ENCODE results near the gene ZNF791. TPM values are rescaled to one million over a fixed set of nuclear protein-coding genes. Genes with fewer than 3 reads are reported as not detected.
"Not testable (repeated sequence)": the region's sequence is repeated elsewhere in the genome, so short reads cannot be mapped to it uniquely, and the experiment has no call there.

Gene ZNF791
- total RNA-seq, 5 donors from 2014 or later (not counting 1 experiment from before 2014, with no cell fraction given) = 33.4 to 54.6 (median 43.9) TPM

DNA sequence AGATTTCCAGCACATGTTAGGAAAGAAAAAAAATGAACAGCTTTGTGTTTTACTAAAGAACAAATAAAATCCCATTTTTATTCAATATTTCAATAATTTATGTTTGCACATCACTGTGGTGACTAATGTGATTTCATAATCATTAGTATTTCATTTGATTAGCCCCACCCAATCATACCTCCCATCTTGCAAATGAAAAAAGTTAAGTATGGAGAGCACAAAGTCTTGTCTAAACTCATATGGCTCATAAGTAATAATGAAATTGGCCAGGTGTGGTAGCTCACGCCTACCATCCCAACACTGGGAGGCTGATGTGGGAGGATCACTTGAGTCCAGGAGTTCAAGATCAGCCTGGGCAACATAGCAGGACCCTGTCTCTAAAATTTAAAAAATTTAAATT is 3.9 kb upstream of the ZNF791 start:
- ATAC-seq (replicated peaks in 1 of 4) (no peak), DNase-seq (no peak)
- no peaks in the 10 kb centered on the region for H3K9me3 ChIP-seq
- ChIA-PET POLR2A (no interaction called here), CTCF (interaction anchor here in 1 of 2 donors (0.7 kb wide), 1 partner anchor 807 kb away, joined by 3 read pairs; no protein-coding TSS in a partner anchor)
- peaks cover 11 to 35% of the 10 kb centered on the region in 2 experiments for H3K4me1 ChIP-seq (ENCODE audit: control insufficient read depth in 1 of 2, extremely low read depth in 1 of 2, insufficient read depth in 2 of 2, low read length in 2 of 2)
- H3K27ac ChIP-seq (ENCODE audit: low read length) = no peak overlapping the region
- WGBS (ENCODE audit: insufficient coverage) = no CpG with 5 or more reads among the region's 1 CpG
- peaks cover 0 to 20% of the 10 kb centered on the region in 2 donors for H3K36me3 ChIP-seq (ENCODE audit: control insufficient read depth in 2 of 2, extremely low read depth in 1 of 2, insufficient read depth in 1 of 2, low read length in 1 of 2)
- H3K36me3 Mint-ChIP-seq = peaks cover 6% of the 10 kb centered on the region
- H3K27ac Mint-ChIP-seq = no peak overlapping the region
- no peak overlapping the region for H3K4me3 Mint-ChIP-seq
- no peak overlapping the region for H3K4me3 ChIP-seq (ENCODE audit: control insufficient read depth in 1 of 2, extremely low read depth in 1 of 2, low read length in 1 of 2)
- H3K27me3 Mint-ChIP-seq = no peaks in the 10 kb centered on the region
- no peaks in the 10 kb centered on the region for H3K9me3 Mint-ChIP-seq
- no peaks in the 10 kb centered on the region for H3K27me3 ChIP-seq (replicated peaks in 1 of 2; ENCODE audit: control insufficient read depth in 2 of 2, extremely low read depth in 1 of 2, insufficient read depth in 2 of 2, low read length in 1 of 2)
- peaks cover 30 to 39% (median 33%) of the 10 kb centered on the region in 3 donors for H3K4me1 Mint-ChIP-seq

DNA sequence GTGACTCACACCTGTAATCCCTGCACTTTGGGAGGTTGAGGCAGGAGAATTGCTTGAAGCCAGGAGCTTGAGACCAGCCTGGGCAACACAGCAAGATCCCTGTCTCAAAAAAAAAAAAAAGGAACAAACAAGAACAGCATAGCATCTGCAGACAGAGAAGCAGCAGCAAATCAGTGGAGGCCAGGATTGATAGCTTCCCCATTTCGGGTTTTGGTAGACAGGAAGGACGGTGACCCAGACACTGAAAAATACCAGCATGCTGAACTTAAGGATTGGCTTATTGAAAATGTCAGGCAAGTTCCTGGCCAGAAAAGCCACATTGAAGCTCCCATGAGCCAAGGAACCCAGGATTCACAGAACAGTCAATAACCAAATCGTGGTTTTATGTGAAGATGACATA is 3.1 kb upstream of the ZNF791 start:
- Histone ChIP-seq H3K36me3 (ENCODE audit: control insufficient read depth in 2 of 2, extremely low read depth in 1 of 2, insufficient read depth in 1 of 2, low read length in 1 of 2) (peaks cover 0 to 20% of the 10 kb centered on the region in 2 donors), H3K27me3 (replicated peaks in 1 of 2; ENCODE audit: control insufficient read depth in 2 of 2, extremely low read depth in 1 of 2, insufficient read depth in 2 of 2, low read length in 1 of 2) (no peaks in the 10 kb centered on the region), H3K9me3 (no peaks in the 10 kb centered on the region), H3K27ac (ENCODE audit: low read length) (no peak overlapping the region), H3K4me1 (ENCODE audit: control insufficient read depth in 1 of 2, extremely low read depth in 1 of 2, insufficient read depth in 2 of 2, low read length in 2 of 2) (peaks cover 11 to 42% of the 10 kb centered on the region in 2 experiments), H3K4me3 (ENCODE audit: control insufficient read depth in 1 of 2, extremely low read depth in 1 of 2, low read length in 1 of 2) (no peak overlapping the region)
- 100% methylated on average over 2 of the region's 3 CpGs for WGBS (ENCODE audit: insufficient coverage)
- CTCF ChIA-PET = no interaction called here
- Mint-ChIP-seq H3K27me3 (no peaks in the 10 kb centered on the region), H3K27ac (no peak overlapping the region), H3K36me3 (peaks cover 6% of the 10 kb centered on the region), H3K9me3 (no peaks in the 10 kb centered on the region), H3K4me1 (peaks cover 31 to 40% (median 37%) of the 10 kb centered on the region in 3 donors), H3K4me3 (no peak overlapping the region)
- DNase-seq (no peak), ATAC-seq (replicated peaks in 1 of 4) (no peak)
- POLR2A ChIA-PET = no interaction called here

DNA sequence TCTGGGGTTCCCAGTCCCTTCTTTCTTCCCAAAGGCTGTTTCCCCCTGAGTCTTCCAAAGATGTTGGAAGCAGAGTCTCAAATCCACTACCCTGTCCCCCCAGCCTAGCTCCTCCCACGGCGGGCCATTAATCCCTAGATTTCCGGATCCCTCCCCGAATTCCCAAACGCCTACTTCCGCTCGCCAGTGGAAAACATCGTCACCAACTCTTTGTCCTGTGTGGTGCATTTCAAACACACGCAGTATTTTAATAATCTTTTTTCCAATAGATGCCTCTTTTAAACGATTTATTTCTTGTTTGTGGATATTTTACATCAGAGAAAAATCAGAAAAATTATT is 610 bp downstream of the ZNF791 start:
- Histone ChIP-seq H3K27ac (ENCODE audit: low read length) (peak overlapping the region; percentile 95), H3K9me3 (no peaks in the 10 kb centered on the region), H3K27me3 (replicated peaks in 1 of 2; ENCODE audit: control insufficient read depth in 2 of 2, extremely low read depth in 1 of 2, insufficient read depth in 2 of 2, low read length in 1 of 2) (no peaks in the 10 kb centered on the region), H3K36me3 (ENCODE audit: control insufficient read depth in 2 of 2, extremely low read depth in 1 of 2, insufficient read depth in 1 of 2, low read length in 1 of 2) (peaks cover 0 to 23% of the 10 kb centered on the region in 2 donors), H3K4me3 (ENCODE audit: control insufficient read depth in 1 of 2, extremely low read depth in 1 of 2, low read length in 1 of 2) (peak overlapping the region; percentile 98 to 100), H3K4me1 (ENCODE audit: control insufficient read depth in 1 of 2, extremely low read depth in 1 of 2, insufficient read depth in 2 of 2, low read length in 2 of 2) (peaks cover 23 to 58% of the 10 kb centered on the region in 2 experiments)
- POLR2A ChIA-PET = interaction anchor here in 1 of 2 donors (0.7 kb wide), 1 partner anchor 22 kb away, joined by 6 read pairs; no protein-coding TSS in a partner anchor
- DNase-seq (no peak), ATAC-seq (replicated peaks in 1 of 4) (no peak)
- Mint-ChIP-seq H3K36me3 (peaks cover 15% of the 10 kb centered on the region), H3K9me3 (no peaks in the 10 kb centered on the region), H3K27me3 (no peaks in the 10 kb centered on the region), H3K4me3 (peak overlapping the region; percentile 99 to 100 (median 99)), H3K27ac (peak overlapping the region; percentile 98 to 99), H3K4me1 (peaks cover 49 to 56% (median 54%) of the 10 kb centered on the region in 3 donors)
- CTCF ChIA-PET = interaction anchor here in 1 of 2 donors (2.0 kb wide), 1 partner anchor 29 kb away, joined by 11 read pairs; no protein-coding TSS in a partner anchor
- 0% methylated on average over 1 of the region's 10 CpGs for WGBS (ENCODE audit: insufficient coverage)

DNA sequence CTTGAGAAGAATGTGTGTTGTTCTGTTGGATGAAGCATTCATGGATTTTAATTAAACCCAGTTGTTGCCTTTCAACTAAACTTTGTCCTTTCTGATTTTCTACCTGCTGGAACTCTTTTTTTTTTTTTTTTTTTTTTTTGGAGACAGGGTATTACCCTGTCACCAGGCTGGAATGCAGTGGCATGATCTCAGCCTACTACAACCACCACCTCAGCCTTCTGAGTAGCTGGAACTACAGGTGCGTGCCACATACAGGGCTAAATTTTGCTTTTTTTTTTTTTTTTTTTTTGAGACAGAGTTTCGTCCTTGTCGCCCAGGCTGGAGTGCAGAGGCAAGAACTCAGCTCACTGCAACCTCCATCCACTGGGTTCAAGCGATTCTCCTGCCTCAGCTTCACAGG is 6.9 kb downstream of the ZNF791 start:
- 100% methylated on average over 1 of the region's 4 CpGs for WGBS (ENCODE audit: insufficient coverage)
- Histone ChIP-seq H3K36me3 (ENCODE audit: control insufficient read depth in 2 of 2, extremely low read depth in 1 of 2, insufficient read depth in 1 of 2, low read length in 1 of 2) (peaks cover 0 to 22% of the 10 kb centered on the region in 2 donors), H3K4me1 (ENCODE audit: control insufficient read depth in 1 of 2, extremely low read depth in 1 of 2, insufficient read depth in 2 of 2, low read length in 2 of 2) (peaks cover 23 to 47% of the 10 kb centered on the region in 2 experiments), H3K27ac (ENCODE audit: low read length) (no peak overlapping the region), H3K27me3 (replicated peaks in 1 of 2; ENCODE audit: control insufficient read depth in 2 of 2, extremely low read depth in 1 of 2, insufficient read depth in 2 of 2, low read length in 1 of 2) (no peaks in the 10 kb centered on the region), H3K4me3 (ENCODE audit: control insufficient read depth in 1 of 2, extremely low read depth in 1 of 2, low read length in 1 of 2) (no peak overlapping the region), H3K9me3 (no peaks in the 10 kb centered on the region)
- ATAC-seq (replicated peaks in 1 of 4) = no peak
- no peak for DNase-seq
- Mint-ChIP-seq H3K9me3 (no peaks in the 10 kb centered on the region), H3K4me3 (no peak overlapping the region), H3K27ac (no peak overlapping the region), H3K4me1 (peaks cover 44 to 57% (median 56%) of the 10 kb centered on the region in 3 donors), H3K27me3 (no peaks in the 10 kb centered on the region), H3K36me3 (peaks cover 13% of the 10 kb centered on the region)
- CTCF ChIA-PET = no interaction called here
- POLR2A ChIA-PET = no interaction called here

DNA sequence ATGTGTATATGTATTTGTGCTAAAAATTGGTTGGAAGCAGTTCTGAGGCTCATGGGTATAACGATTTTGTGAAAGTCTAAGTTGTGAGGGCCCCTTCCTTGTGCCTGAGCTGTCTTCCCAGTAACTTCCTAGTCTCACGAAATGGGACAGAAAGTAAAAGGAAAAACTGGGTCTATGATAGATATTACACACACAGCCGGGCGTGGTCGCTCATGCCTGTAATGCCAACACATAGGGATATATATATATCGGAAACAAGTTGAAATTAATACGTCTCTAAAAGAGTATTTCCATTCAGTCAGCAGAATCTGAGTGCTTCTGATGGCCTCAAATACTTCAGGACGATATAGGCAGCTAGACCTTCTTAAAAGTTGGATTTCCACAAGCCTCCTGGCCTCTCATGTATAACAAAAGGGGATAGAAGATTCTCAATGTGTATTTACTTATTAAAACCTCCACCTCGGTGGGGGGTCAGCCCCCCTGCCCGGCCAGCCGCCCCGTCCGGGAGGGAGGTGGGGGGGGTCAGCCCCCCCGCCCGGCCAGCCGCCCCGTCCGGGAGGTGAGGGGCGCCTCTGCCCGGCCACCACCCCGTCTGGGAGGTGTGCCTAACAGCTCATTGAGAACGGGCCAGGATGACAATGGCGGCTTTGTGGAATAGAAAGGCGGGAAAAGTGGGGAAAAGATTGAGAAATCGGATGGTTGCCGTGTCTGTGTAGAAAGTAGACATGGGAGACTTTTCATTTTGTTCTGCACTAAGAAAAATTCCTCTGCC is 10.7 kb downstream of the ZNF791 start:
- not testable (repeated sequence) for H3K4me3 Mint-ChIP-seq

DNA sequence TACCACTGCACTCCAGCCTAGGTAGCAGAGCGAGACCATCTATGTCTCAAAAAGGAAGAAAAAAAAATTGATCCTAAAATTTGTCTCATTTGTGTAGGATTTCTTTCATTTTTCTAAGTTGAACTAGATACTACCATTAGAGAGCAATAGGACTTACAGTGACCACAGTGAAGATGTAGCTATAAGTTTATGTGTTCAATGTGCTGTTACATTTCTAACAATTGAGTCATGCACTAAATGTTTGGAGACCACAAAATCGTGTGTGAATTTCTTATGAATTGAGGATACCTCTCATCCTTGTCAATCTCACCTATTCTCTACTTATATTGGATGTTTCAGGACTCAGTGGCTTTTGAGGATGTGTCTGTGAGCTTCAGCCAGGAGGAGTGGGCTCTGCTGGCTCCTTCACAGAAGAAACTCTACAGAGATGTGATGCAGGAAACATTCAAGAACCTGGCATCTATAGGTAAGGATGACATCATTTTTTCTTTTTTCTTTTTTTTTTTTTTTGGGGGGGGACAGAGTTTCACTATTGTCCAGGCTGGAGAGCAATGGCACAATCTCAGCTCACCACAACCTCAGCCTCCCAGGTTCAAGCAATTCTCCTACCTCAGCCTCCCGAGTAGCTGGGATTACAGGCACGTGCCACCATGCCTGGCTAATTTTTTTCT is 12.8 kb downstream of the ZNF791 start:
- Mint-ChIP-seq H3K4me3 (no peak overlapping the region), H3K27ac (no peak overlapping the region), H3K27me3 (no peaks in the 10 kb centered on the region), H3K9me3 (peaks cover 3 to 7% (median 6%) of the 10 kb centered on the region in 3 donors), H3K4me1 (peaks cover 14 to 23% (median 17%) of the 10 kb centered on the region in 3 donors), H3K36me3 (peaks cover 28% of the 10 kb centered on the region)
- no peak overlapping the region for H3K4me3 ChIP-seq (ENCODE audit: control insufficient read depth in 1 of 2, extremely low read depth in 1 of 2, low read length in 1 of 2)
- no peak for ATAC-seq (replicated peaks in 1 of 4)
- WGBS (ENCODE audit: insufficient coverage) = 100% methylated on average over 2 of the region's 4 CpGs
- POLR2A ChIA-PET = interaction anchor here in 1 of 2 donors (0.6 to 1.1 kb wide), 2 partner anchors 9 to 10 kb away, joined by 4 to 6 read pairs; no protein-coding TSS in a partner anchor
- no peak for DNase-seq
- H3K4me1 ChIP-seq (ENCODE audit: control insufficient read depth in 1 of 2, extremely low read depth in 1 of 2, insufficient read depth in 2 of 2, low read length in 2 of 2) = peaks cover 0 to 9% of the 10 kb centered on the region in 2 experiments
- CTCF ChIA-PET = no interaction called here
- no peak overlapping the region for H3K27ac ChIP-seq (ENCODE audit: low read length)
- peaks cover 10% of the 10 kb centered on the region for H3K9me3 ChIP-seq
- no peaks in the 10 kb centered on the region for H3K27me3 ChIP-seq (replicated peaks in 1 of 2; ENCODE audit: control insufficient read depth in 2 of 2, extremely low read depth in 1 of 2, insufficient read depth in 2 of 2, low read length in 1 of 2)
- H3K36me3 ChIP-seq (ENCODE audit: control insufficient read depth in 2 of 2, extremely low read depth in 1 of 2, insufficient read depth in 1 of 2, low read length in 1 of 2) = peaks cover 19 to 49% of the 10 kb centered on the region in 2 donors

More for the DNA sequence above, 10.7 kb downstream of the ZNF791 start:
- POLR2A ChIA-PET = interaction anchor here in 1 of 2 donors (0.7 kb wide), 1 partner anchor 18 kb away, joined by 9 read pairs; no protein-coding TSS in a partner anchor
- peaks cover 6 to 17% of the 10 kb centered on the region in 2 experiments for H3K4me1 ChIP-seq (ENCODE audit: control insufficient read depth in 1 of 2, extremely low read depth in 1 of 2, insufficient read depth in 2 of 2, low read length in 2 of 2)
- H3K4me1 Mint-ChIP-seq = peaks cover 15 to 33% (median 27%) of the 10 kb centered on the region in 3 donors
- H3K27ac ChIP-seq (ENCODE audit: low read length); H3K27me3 Mint-ChIP-seq; DNase-seq; H3K27me3 ChIP-seq (replicated peaks in 1 of 2; ENCODE audit: control insufficient read depth in 2 of 2, extremely low read depth in 1 of 2, insufficient read depth in 2 of 2, low read length in 1 of 2); H3K9me3 Mint-ChIP-seq; CTCF ChIA-PET; ATAC-seq (replicated peaks in 1 of 4); H3K27ac Mint-ChIP-seq; H3K9me3 ChIP-seq; H3K36me3 Mint-ChIP-seq; H3K4me3 ChIP-seq (ENCODE audit: control insufficient read depth in 1 of 2, extremely low read depth in 1 of 2, low read length in 1 of 2): not testable (repeated sequence)
- WGBS (ENCODE audit: insufficient coverage) = no CpG with 5 or more reads among the region's 26 CpGs
- H3K36me3 ChIP-seq (ENCODE audit: control insufficient read depth in 2 of 2, extremely low read depth in 1 of 2, insufficient read depth in 1 of 2, low read length in 1 of 2) = peaks cover 8 to 37% of the 10 kb centered on the region in 2 donors

All from T-cell (primary cell).